GM23338 (cell line): ENCODE results near the gene TRIP10. TPM values are rescaled to one million over a fixed set of nuclear protein-coding genes. Genes with fewer than 3 reads are reported as not detected.

Experiments used
- ATAC-seq: fragments of 200-7000 bp; cut with Tn5 transposase; 3 replicates; pipeline ENCODE4 v1.9.1; 2020
- DNase-seq: peaks from one replicate; pipeline ENCODE4 v3.0.0-alpha.2; 2015; ENCODE audit warnings: low spot score
- H2AFZ ChIP-seq: fragments of 200-600 bp; sonication (generic); 2 replicates; pipeline ENCODE4 v1.8.0; 2016; ENCODE audit warnings: antibody characterized with exemption, mild to moderate bottlenecking, moderate library complexity
- H3F3A ChIP-seq: fragments of 200-600 bp; sonication (generic); replicated peaks from 2 replicates; pipeline ENCODE4 v1.8.0; 2017; ENCODE audit warnings: antibody characterized with exemption, mixed run types, low read depth
- H3K27ac ChIP-seq: fragments of 200-600 bp; sonication (generic); 2 replicates; pipeline ENCODE4 v1.6.1; 2016; ENCODE audit warnings: low read depth
- H3K27me3 ChIP-seq: fragments of 200-600 bp; sonication (generic); 2 replicates; pipeline ENCODE4 v1.8.0; 2016; ENCODE audit warnings: mild to moderate bottlenecking, mixed run types, moderate library complexity; ENCODE audit not compliant: insufficient read depth
- H3K36me3 ChIP-seq: fragments of 200-600 bp; sonication (generic); 2 replicates; pipeline ENCODE4 v1.8.0; 2016; ENCODE audit warnings: mild to moderate bottlenecking; ENCODE audit not compliant: insufficient read depth
- H3K4me1 ChIP-seq: fragments of 200-600 bp; sonication (generic); 2 replicates; pipeline ENCODE4 v1.8.0; 2016; ENCODE audit warnings: mild to moderate bottlenecking, moderate library complexity; ENCODE audit not compliant: insufficient read depth
- H3K4me2 ChIP-seq: fragments of 200-600 bp; sonication (generic); 2 replicates; pipeline ENCODE4 v1.7.1; 2017; ENCODE audit warnings: mixed run types
- H3K4me3 ChIP-seq: fragments of 200-600 bp; sonication (generic); 2 replicates; pipeline ENCODE4 v1.6.1; 2016; ENCODE audit warnings: mixed run types
- H3K79me2 ChIP-seq: fragments of 200-600 bp; sonication (generic); replicated peaks from 2 replicates; pipeline ENCODE4 v1.8.0; 2017; ENCODE audit warnings: mild to moderate bottlenecking; ENCODE audit not compliant: insufficient read depth
- H3K9me2 ChIP-seq: fragments of 200-600 bp; sonication (generic); 2 replicates; pipeline ENCODE4 v1.8.0; 2017; ENCODE audit not compliant: insufficient read depth
- H4K20me1 ChIP-seq: fragments of 200-600 bp; sonication (generic); replicated peaks from 2 replicates; pipeline ENCODE4 v1.8.0; 2017; ENCODE audit warnings: mild to moderate bottlenecking; ENCODE audit not compliant: insufficient read depth
- H3K27ac Mint-ChIP-seq: 2 replicates; pipeline ENCODE4 v1.8.0; 2020; ENCODE audit warnings: inconsistent platforms, mild to moderate bottlenecking, moderate library complexity, mixed read lengths
- H3K27me3 Mint-ChIP-seq: 3 replicates; pipeline ENCODE4 v1.8.0; 2022; ENCODE audit warnings: low read depth, mild to moderate bottlenecking, moderate library complexity, mixed read lengths, inconsistent platforms; ENCODE audit not compliant: insufficient read depth, poor library complexity
- H3K36me3 Mint-ChIP-seq: 3 replicates; pipeline ENCODE4 v1.8.0; 2021; ENCODE audit warnings: low read depth, mild to moderate bottlenecking, inconsistent platforms, moderate library complexity, mixed read lengths
- H3K4me1 Mint-ChIP-seq: 3 replicates; pipeline ENCODE4 v1.8.0; 2020; ENCODE audit warnings: mild to moderate bottlenecking, inconsistent platforms, mixed read lengths
- H3K4me3 Mint-ChIP-seq: 3 replicates; pipeline ENCODE4 v1.8.0; 2021; ENCODE audit warnings: moderate library complexity, mild to moderate bottlenecking, inconsistent platforms, mixed read lengths
- H3K9me3 Mint-ChIP-seq: 3 replicates; pipeline ENCODE4 v1.8.0; 2020; ENCODE audit warnings: moderate library complexity, mild to moderate bottlenecking, inconsistent platforms, mixed read lengths
- CREB1 ChIP-seq: fragments of 250-450 bp; sonication (Bioruptor Pico); IDR thresholded peaks from 2 replicates; pipeline ENCODE4 v1.5.0; 2020; ENCODE audit warnings: low read depth, mild to moderate bottlenecking, moderate library complexity
- EZH2 ChIP-seq: fragments of 200-600 bp; sonication (generic); IDR thresholded peaks from one replicate; pipeline ENCODE4 v1.8.0; 2017; ENCODE audit warnings: antibody characterized with exemption, mild to moderate bottlenecking, low read depth; ENCODE audit not compliant: unreplicated experiment
- EZH2phosphoT487 ChIP-seq: fragments of 200-600 bp; sonication (generic); IDR thresholded peaks from one replicate; pipeline ENCODE4 v1.8.1; 2018; ENCODE audit warnings: antibody characterized with exemption; ENCODE audit not compliant: unreplicated experiment
- JUNB ChIP-seq: IDR thresholded peaks from one replicate; pipeline ENCODE4 v1.6.1; 2016; ENCODE audit warnings: antibody characterized with exemption; ENCODE audit not compliant: unreplicated experiment
- POLR2AphosphoS5 ChIP-seq: IDR thresholded peaks from 2 replicates; pipeline ENCODE4 v1.6.1; 2016; ENCODE audit warnings: antibody characterized with exemption, low read depth
- STAT1 ChIP-seq: IDR thresholded peaks from one replicate; pipeline ENCODE4 v1.6.1; 2016; ENCODE audit warnings: antibody characterized with exemption; ENCODE audit not compliant: unreplicated experiment
- ZNF114 ChIP-seq: fragments of 250-450 bp; sonication (Bioruptor Pico); IDR thresholded peaks from 2 replicates; pipeline ENCODE4 v1.5.0; 2020; ENCODE audit warnings: mild to moderate bottlenecking, moderate library complexity
- ZNF331 ChIP-seq: fragments of 250-450 bp; sonication (Bioruptor Pico); IDR thresholded peaks from 2 replicates; pipeline ENCODE4 v1.5.0; 2020; ENCODE audit warnings: low read depth, mild to moderate bottlenecking, moderate library complexity
- polyA plus RNA-seq: library from polyadenylated mRNA; unstranded; fragments of >200 nt; fragmentation: Nextera tagmentation; extraction: Ambion mirVana; gene quantifications from 2 replicates; pipeline ENCODE4 v1.2.1, GENCODE V29; 2016
- total RNA-seq: library from RNA; depleted of rRNA; stranded (reverse); fragments of >200 nt; shearing (Covaris generic); gene quantifications from 2 replicates; pipeline ENCODE4 v1.2.3, GENCODE V29; 2014
- TF ChIP-seq, protein P1 (sequence below): fragments of 250-450 bp; sonication (Bioruptor Pico); IDR thresholded peaks from 2 replicates; pipeline ENCODE4 v1.5.0; 2020; ENCODE audit warnings: mild to moderate bottlenecking, moderate library complexity
- TF ChIP-seq, protein P2 (sequence below): IDR thresholded peaks from one replicate; pipeline ENCODE4 v1.6.1; 2018; ENCODE audit warnings: antibody characterized with exemption; ENCODE audit not compliant: unreplicated experiment
- TF ChIP-seq, protein P3 (sequence below): IDR thresholded peaks from 2 replicates; pipeline ENCODE4 v1.6.1; 2016; ENCODE audit warnings: antibody characterized with exemption

The TRIP10 gene
- total and polyA plus RNA-seq, 2 experiments from 2014 or later, result 56.8 to 68.5 TPM

DNA sequence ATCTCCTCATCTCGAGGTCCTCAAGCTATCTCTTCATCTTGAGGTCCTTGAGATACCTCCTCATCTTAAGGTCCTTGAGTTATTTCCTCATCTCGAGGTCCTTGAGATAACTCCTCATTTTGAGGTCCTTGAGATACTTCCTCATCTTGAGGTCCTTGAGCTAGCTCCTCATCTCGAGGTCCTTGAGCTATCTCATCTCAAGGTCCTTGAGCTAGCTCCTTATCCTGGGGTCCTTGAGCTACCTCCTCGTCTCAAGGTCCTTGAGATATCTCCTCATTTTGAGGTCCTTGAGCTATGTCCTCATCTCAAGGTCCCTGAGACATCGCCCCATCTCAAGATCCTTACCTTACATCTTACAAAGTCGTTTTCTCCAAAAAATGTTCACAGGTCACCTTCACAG, 51.8 kb downstream of the TRIP10 start:
- no peaks in the 10 kb centered on the region for H3K79me2 ChIP-seq
- no peaks in the 10 kb centered on the region for H3K9me2 ChIP-seq
- H3K4me3 ChIP-seq, result no peak overlapping the region
- H3K4me3 Mint-ChIP-seq, result no peak overlapping the region
- H3K27ac Mint-ChIP-seq, result no peak overlapping the region
- no peak overlapping the region for H3K4me2 ChIP-seq
- no peak overlapping the region for H2AFZ ChIP-seq
- DNase-seq (no peak), ATAC-seq (no peak)
- TF ChIP-seq, protein P1, sequence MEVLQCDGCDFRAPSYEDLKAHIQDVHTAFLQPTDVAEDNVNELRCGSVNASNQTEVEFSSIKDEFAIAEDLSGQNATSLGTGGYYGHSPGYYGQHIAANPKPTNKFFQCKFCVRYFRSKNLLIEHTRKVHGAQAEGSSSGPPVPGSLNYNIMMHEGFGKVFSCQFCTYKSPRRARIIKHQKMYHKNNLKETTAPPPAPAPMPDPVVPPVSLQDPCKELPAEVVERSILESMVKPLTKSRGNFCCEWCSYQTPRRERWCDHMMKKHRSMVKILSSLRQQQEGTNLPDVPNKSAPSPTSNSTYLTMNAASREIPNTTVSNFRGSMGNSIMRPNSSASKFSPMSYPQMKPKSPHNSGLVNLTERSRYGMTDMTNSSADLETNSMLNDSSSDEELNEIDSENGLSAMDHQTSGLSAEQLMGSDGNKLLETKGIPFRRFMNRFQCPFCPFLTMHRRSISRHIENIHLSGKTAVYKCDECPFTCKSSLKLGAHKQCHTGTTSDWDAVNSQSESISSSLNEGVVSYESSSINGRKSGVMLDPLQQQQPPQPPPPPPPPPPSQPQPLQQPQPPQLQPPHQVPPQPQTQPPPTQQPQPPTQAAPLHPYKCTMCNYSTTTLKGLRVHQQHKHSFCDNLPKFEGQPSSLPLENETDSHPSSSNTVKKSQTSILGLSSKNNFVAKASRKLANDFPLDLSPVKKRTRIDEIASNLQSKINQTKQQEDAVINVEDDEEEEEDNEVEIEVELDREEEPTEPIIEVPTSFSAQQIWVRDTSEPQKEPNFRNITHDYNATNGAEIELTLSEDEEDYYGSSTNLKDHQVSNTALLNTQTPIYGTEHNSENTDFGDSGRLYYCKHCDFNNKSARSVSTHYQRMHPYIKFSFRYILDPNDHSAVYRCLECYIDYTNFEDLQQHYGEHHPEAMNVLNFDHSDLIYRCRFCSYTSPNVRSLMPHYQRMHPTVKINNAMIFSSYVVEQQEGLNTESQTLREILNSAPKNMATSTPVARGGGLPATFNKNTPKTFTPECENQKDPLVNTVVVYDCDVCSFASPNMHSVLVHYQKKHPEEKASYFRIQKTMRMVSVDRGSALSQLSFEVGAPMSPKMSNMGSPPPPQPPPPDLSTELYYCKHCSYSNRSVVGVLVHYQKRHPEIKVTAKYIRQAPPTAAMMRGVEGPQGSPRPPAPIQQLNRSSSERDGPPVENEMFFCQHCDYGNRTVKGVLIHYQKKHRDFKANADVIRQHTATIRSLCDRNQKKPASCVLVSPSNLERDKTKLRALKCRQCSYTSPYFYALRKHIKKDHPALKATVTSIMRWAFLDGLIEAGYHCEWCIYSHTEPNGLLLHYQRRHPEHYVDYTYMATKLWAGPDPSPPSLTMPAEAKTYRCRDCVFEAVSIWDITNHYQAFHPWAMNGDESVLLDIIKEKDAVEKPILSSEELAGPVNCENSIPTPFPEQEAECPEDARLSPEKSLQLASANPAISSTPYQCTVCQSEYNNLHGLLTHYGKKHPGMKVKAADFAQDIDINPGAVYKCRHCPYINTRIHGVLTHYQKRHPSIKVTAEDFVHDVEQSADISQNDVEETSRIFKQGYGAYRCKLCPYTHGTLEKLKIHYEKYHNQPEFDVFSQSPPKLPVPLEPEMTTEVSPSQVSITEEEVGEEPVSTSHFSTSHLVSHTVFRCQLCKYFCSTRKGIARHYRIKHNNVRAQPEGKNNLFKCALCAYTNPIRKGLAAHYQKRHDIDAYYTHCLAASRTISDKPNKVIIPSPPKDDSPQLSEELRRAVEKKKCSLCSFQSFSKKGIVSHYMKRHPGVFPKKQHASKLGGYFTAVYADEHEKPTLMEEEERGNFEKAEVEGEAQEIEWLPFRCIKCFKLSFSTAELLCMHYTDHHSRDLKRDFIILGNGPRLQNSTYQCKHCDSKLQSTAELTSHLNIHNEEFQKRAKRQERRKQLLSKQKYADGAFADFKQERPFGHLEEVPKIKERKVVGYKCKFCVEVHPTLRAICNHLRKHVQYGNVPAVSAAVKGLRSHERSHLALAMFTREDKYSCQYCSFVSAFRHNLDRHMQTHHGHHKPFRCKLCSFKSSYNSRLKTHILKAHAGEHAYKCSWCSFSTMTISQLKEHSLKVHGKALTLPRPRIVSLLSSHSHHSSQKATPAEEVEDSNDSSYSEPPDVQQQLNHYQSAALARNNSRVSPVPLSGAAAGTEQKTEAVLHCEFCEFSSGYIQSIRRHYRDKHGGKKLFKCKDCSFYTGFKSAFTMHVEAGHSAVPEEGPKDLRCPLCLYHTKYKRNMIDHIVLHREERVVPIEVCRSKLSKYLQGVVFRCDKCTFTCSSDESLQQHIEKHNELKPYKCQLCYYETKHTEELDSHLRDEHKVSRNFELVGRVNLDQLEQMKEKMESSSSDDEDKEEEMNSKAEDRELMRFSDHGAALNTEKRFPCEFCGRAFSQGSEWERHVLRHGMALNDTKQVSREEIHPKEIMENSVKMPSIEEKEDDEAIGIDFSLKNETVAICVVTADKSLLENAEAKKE (CRISPR knock-in tag), result no peak
- no peak for TF ChIP-seq EZH2phosphoT487
- H3K27me3 Mint-ChIP-seq, result peaks cover 4% of the 10 kb centered on the region
- H3K4me1 ChIP-seq, result no peaks in the 10 kb centered on the region
- peaks cover 91% of the 10 kb centered on the region for H3K9me3 Mint-ChIP-seq
- H3F3A ChIP-seq, result no peaks in the 10 kb centered on the region
- no peaks in the 10 kb centered on the region for H3K4me1 Mint-ChIP-seq
- H3K27me3 ChIP-seq, result no peaks in the 10 kb centered on the region
- H4K20me1 ChIP-seq, result no peaks in the 10 kb centered on the region
- H3K36me3 ChIP-seq, result no peaks in the 10 kb centered on the region
- no peak overlapping the region for H3K27ac ChIP-seq
- peaks cover 35% of the 10 kb centered on the region for H3K36me3 Mint-ChIP-seq

DNA sequence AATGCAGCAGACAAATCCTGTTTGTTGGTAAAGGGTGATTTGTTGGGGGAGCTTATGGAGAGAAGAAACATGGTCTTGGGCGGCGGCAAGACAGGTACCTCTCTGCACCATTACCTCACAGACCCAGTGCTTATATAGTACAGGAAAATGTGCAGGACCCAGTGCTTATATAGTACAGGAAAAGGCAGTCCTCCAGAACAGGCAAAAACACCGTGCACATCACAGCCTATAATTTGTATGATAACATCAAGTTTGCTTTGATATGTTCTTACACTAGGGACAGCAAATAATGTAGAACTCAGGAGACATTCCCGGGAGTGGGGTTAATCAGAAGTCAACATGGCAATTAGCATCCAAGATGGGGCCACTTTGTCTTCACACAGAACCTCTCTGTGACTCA, 53.9 kb downstream of the TRIP10 start:
- Histone ChIP-seq H3K4me2 (no peak overlapping the region), H3K4me3 (no peak overlapping the region), H3F3A (no peaks in the 10 kb centered on the region)

More for the DNA sequence above, 53.9 kb downstream of the TRIP10 start:
- ATAC-seq (no peak), DNase-seq (no peak)
- Histone ChIP-seq H2AFZ (no peak overlapping the region), H3K27me3 (no peaks in the 10 kb centered on the region), H3K79me2 (no peaks in the 10 kb centered on the region), H3K27ac (no peak overlapping the region), H3K36me3 (no peaks in the 10 kb centered on the region), H4K20me1 (no peaks in the 10 kb centered on the region), H3K9me2 (no peaks in the 10 kb centered on the region), H3K4me1 (no peaks in the 10 kb centered on the region)
- TF ChIP-seq, protein P2, sequence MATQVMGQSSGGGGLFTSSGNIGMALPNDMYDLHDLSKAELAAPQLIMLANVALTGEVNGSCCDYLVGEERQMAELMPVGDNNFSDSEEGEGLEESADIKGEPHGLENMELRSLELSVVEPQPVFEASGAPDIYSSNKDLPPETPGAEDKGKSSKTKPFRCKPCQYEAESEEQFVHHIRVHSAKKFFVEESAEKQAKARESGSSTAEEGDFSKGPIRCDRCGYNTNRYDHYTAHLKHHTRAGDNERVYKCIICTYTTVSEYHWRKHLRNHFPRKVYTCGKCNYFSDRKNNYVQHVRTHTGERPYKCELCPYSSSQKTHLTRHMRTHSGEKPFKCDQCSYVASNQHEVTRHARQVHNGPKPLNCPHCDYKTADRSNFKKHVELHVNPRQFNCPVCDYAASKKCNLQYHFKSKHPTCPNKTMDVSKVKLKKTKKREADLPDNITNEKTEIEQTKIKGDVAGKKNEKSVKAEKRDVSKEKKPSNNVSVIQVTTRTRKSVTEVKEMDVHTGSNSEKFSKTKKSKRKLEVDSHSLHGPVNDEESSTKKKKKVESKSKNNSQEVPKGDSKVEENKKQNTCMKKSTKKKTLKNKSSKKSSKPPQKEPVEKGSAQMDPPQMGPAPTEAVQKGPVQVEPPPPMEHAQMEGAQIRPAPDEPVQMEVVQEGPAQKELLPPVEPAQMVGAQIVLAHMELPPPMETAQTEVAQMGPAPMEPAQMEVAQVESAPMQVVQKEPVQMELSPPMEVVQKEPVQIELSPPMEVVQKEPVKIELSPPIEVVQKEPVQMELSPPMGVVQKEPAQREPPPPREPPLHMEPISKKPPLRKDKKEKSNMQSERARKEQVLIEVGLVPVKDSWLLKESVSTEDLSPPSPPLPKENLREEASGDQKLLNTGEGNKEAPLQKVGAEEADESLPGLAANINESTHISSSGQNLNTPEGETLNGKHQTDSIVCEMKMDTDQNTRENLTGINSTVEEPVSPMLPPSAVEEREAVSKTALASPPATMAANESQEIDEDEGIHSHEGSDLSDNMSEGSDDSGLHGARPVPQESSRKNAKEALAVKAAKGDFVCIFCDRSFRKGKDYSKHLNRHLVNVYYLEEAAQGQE, result no peak
- no peak for TF ChIP-seq EZH2
- no peak for TF ChIP-seq STAT1
- no peak for TF ChIP-seq POLR2AphosphoS5
- no peak for TF ChIP-seq EZH2phosphoT487
- TF ChIP-seq ZNF114 (CRISPR knock-in tag), result no peak
- TF ChIP-seq, protein P3, sequence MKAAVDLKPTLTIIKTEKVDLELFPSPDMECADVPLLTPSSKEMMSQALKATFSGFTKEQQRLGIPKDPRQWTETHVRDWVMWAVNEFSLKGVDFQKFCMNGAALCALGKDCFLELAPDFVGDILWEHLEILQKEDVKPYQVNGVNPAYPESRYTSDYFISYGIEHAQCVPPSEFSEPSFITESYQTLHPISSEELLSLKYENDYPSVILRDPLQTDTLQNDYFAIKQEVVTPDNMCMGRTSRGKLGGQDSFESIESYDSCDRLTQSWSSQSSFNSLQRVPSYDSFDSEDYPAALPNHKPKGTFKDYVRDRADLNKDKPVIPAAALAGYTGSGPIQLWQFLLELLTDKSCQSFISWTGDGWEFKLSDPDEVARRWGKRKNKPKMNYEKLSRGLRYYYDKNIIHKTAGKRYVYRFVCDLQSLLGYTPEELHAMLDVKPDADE, result no peak
- TF ChIP-seq CREB1 (CRISPR knock-in tag), result no peak
- no peak for TF ChIP-seq ZNF331 (CRISPR knock-in tag)
- no peak for TF ChIP-seq JUNB
- no peak overlapping the region for H3K4me3 Mint-ChIP-seq
- peaks cover 6% of the 10 kb centered on the region for H3K27me3 Mint-ChIP-seq
- peaks cover 95% of the 10 kb centered on the region for H3K9me3 Mint-ChIP-seq
- no peak overlapping the region for H3K27ac Mint-ChIP-seq
- peaks cover 41% of the 10 kb centered on the region for H3K36me3 Mint-ChIP-seq
- no peaks in the 10 kb centered on the region for H3K4me1 Mint-ChIP-seq
